IMR-90 (cell line): Measurements from ENCODE around the gene KCNK4. TPM values are rescaled to one million over a fixed set of nuclear protein-coding genes. Genes with fewer than 3 reads are reported as not detected.

Experiments used
- ATAC-seq: fragments of 200-7000 bp; cut with Tn5 transposase; 2 replicates; pipeline ENCODE4 v1.9.1; 2020; ENCODE audit warnings: low read depth, mild to moderate bottlenecking, moderate library complexity
- BruUV-seq: library from RNA; stranded (reverse); fragments of 400-500 nt; replicated peaks from 2 replicates; lab custom pipeline; 2021; lab: Mats Ljungman, UMichigan
- CTCF ChIA-PET: fragments of 300-600 bp; formaldehyde crosslinking; extraction: SDS; loops from one replicate; lab custom pipeline; 2021; ENCODE audit warnings: antibody characterized with exemption; lab: Yijun Ruan, JAX
- POLR2A ChIA-PET: fragments of 300-600 bp; sonication (Branson Sonifier 250); formaldehyde crosslinking; loops from one replicate; lab custom pipeline; 2022; ENCODE audit warnings: antibody characterized with exemption; ENCODE audit not compliant: unreplicated experiment; lab: Charles Lee
- DNase-seq: peaks from one replicate; pipeline ENCODE4 v3.0.0; 2013
- H2AFZ ChIP-seq: replicated peaks from 2 replicates; pipeline ENCODE3; 2013; ENCODE audit warnings: low read length, mild to moderate bottlenecking; ENCODE audit not compliant: poor library complexity
- H2AK5ac ChIP-seq: 2 replicates; pipeline ENCODE4 v1.6.1; 2013; ENCODE audit warnings: low read depth, low read length, inconsistent platforms
- H2AK9ac ChIP-seq: replicated peaks from 2 replicates; pipeline ENCODE3; 2013; ENCODE audit warnings: mild to moderate bottlenecking, low read depth, low read length, moderate library complexity; ENCODE audit not compliant: poor library complexity
- H2BK120ac ChIP-seq: 2 replicates; pipeline ENCODE4 v1.6.1; 2013; ENCODE audit warnings: low read depth, low read length, inconsistent platforms
- H2BK15ac ChIP-seq: 3 replicates; pipeline ENCODE4 v1.6.1; 2013; ENCODE audit warnings: low read depth, low read length, inconsistent platforms
- H2BK20ac ChIP-seq: 2 replicates; pipeline ENCODE4 v1.6.1; 2013; ENCODE audit warnings: low read depth, mild to moderate bottlenecking, inconsistent platforms, low read length, moderate library complexity
- H2BK5ac ChIP-seq: 2 replicates; pipeline ENCODE4 v1.6.1; 2013; ENCODE audit warnings: mild to moderate bottlenecking, low read depth, low read length, inconsistent platforms; ENCODE audit not compliant: poor library complexity, severe bottlenecking
- H3K14ac ChIP-seq: replicated peaks from 2 replicates; pipeline ENCODE4 v1.6.1; 2013; ENCODE audit warnings: low read depth, low read length, inconsistent platforms
- H3K18ac ChIP-seq: 2 replicates; pipeline ENCODE4 v1.6.1; 2013; ENCODE audit warnings: low read depth, low read length, control low read depth
- H3K23ac ChIP-seq: 2 replicates; pipeline ENCODE4 v1.6.1; 2013; ENCODE audit warnings: low read depth, low read length, inconsistent platforms
- H3K27ac ChIP-seq: 2 replicates; pipeline ENCODE4 v1.5.1; 2013; ENCODE audit warnings: mild to moderate bottlenecking, control low read depth, low read length; ENCODE audit not compliant: insufficient read depth
- H3K27me3 ChIP-seq: 2 replicates; pipeline ENCODE4 v1.6.1; 2013; ENCODE audit warnings: low read length; ENCODE audit not compliant: control insufficient read depth, insufficient read depth
- H3K36me3 ChIP-seq: 2 replicates; pipeline ENCODE4 v1.6.1; 2013; ENCODE audit warnings: low read length, mixed read lengths; ENCODE audit not compliant: control insufficient read depth, insufficient read depth
- H3K4ac ChIP-seq: 2 replicates; pipeline ENCODE4 v1.6.1; 2013; ENCODE audit warnings: low read depth, low read length, inconsistent platforms
- H3K4me1 ChIP-seq: 2 replicates; pipeline ENCODE4 v1.6.1; 2013; ENCODE audit warnings: low read length, mixed read lengths; ENCODE audit not compliant: control insufficient read depth, insufficient read depth
- H3K4me2 ChIP-seq: 2 replicates; pipeline ENCODE4 v1.6.1; 2013; ENCODE audit warnings: low read depth, mild to moderate bottlenecking, control low read depth, low read length, moderate library complexity
- H3K4me3 ChIP-seq: 2 replicates; pipeline ENCODE4 v1.5.1; 2013; ENCODE audit warnings: low read depth, mild to moderate bottlenecking, control low read depth, low read length, moderate library complexity; ENCODE audit not compliant: insufficient read depth
- H3K56ac ChIP-seq: 2 replicates; pipeline ENCODE4 v1.6.1; 2013; ENCODE audit warnings: low read length, inconsistent platforms; ENCODE audit not compliant: insufficient read depth; ENCODE audit errors: extremely low read depth
- H3K79me1 ChIP-seq, 2 experiments: 2 replicates each; pipeline ENCODE4 v1.6.1; 2013; ENCODE audit warnings: low read length in 2 of 2, inconsistent platforms in 1 of 2, low read depth in 1 of 2
- H3K9ac ChIP-seq: 2 replicates; pipeline ENCODE4 v1.6.1; 2013; ENCODE audit warnings: low read depth, low read length, control low read depth
- H3K9me1 ChIP-seq: 2 replicates; pipeline ENCODE4 v1.6.1; 2013; ENCODE audit warnings: low read length, inconsistent platforms; ENCODE audit not compliant: insufficient read depth
- H3K9me3 ChIP-seq: 2 replicates; pipeline ENCODE4 v1.6.1; 2013; ENCODE audit warnings: low read length; ENCODE audit not compliant: control insufficient read depth, insufficient read depth
- H4K20me1 ChIP-seq: 2 replicates; pipeline ENCODE4 v1.6.1; 2013; ENCODE audit warnings: low read length, inconsistent platforms; ENCODE audit not compliant: insufficient read depth
- H4K5ac ChIP-seq: 2 replicates; pipeline ENCODE4 v1.6.1; 2013; ENCODE audit warnings: mild to moderate bottlenecking, low read depth, low read length, control low read depth
- H4K8ac ChIP-seq, 2 experiments: 2 replicates each; pipeline ENCODE4 v1.6.1; 2013; ENCODE audit warnings: low read depth in 2 of 2, low read length in 2 of 2, control low read depth in 1 of 2, inconsistent platforms in 1 of 2
- H4K91ac ChIP-seq: 2 replicates; pipeline ENCODE4 v1.6.1; 2013; ENCODE audit warnings: low read depth, low read length, inconsistent platforms; ENCODE audit not compliant: insufficient read depth
- BHLHE40 ChIP-seq: fragments of 150-350 bp; IDR thresholded peaks from 2 replicates; pipeline ENCODE4 v1.6.1; 2016; ENCODE audit warnings: mild to moderate bottlenecking, low read depth, low read length
- FOS ChIP-seq: fragments of 150-350 bp; IDR thresholded peaks from 2 replicates; pipeline ENCODE4 v1.6.1; 2016; ENCODE audit warnings: low read depth, low read length
- MXI1 ChIP-seq: IDR thresholded peaks from 2 replicates; pipeline ENCODE4 v1.6.1; 2012; ENCODE audit warnings: low read depth, mild to moderate bottlenecking, low read length, moderate library complexity, borderline replicate concordance
- RAD21 ChIP-seq: IDR thresholded peaks from 2 replicates; pipeline ENCODE4 v1.6.1; 2012; ENCODE audit warnings: low read length, improper control_type of control experiment
- WGBS, 2 experiments: methylation state at CpG; one replicate each; pipeline versions ENCODE4 v1.1.5 to v1.1.7; 2013; ENCODE audit warnings: missing lambda C conversion rate in 2 of 2; ENCODE audit not compliant: insufficient read length in 1 of 2; ENCODE audit errors: extremely low coverage in 2 of 2; 5-methylcytosine and 5-hydroxymethylcytosine counted together
- dilution Hi-C: fragments of 300-500 bp; cut with HindIII; formaldehyde crosslinking; loops from one replicate; pipeline ENCODE4 v1.14.3; 2018; ENCODE audit warnings: low sequenced_read_pairs; ENCODE audit not compliant: unreplicated experiment
- in situ Hi-C: fragments of 300-500 bp; cut with MboI; formaldehyde crosslinking; loops from 3 replicates; pipeline ENCODE4 v1.14.3; 2019; ENCODE audit warnings: low sequenced_read_pairs, inconsistent platforms, mixed read lengths
- intact Hi-C: fragments of 100-400 bp; cut with micrococcal nuclease; formaldehyde crosslinking; loops from 2 replicates; pipeline ENCODE4 v1.10.0; 2022
- polyA plus RNA-seq, 3 experiments: library from polyadenylated mRNA; depleted of rRNA; stranded (reverse); fragments of >200 nt; gene quantifications; 2 replicates each; pipeline ENCODE4 v1.2.3, GENCODE V29; 2012; ENCODE audit warnings: low replicate concordance in 1 of 3
- total RNA-seq: library from RNA; depleted of rRNA; stranded (reverse); fragments of >200 nt; gene quantifications from 2 replicates; pipeline ENCODE4 v1.2.3, GENCODE V29; 2012
- TF ChIP-seq, protein P1 (sequence below): conservative IDR thresholded peaks from 2 replicates; pipeline ENCODE4 v1.5.1; 2012; ENCODE audit warnings: mild to moderate bottlenecking, low read depth, low read length, improper control_type of control experiment

The KCNK4 gene
- total and polyA plus RNA-seq, 2 of the 4 experiments (the other 2 are of a cell fraction) = not detected

- H3K79me1 ChIP-seq = peaks cover 11 to 38% of the 10 kb centered on the region in 2 experiments
- no peak overlapping the region for H3K56ac ChIP-seq
- no peak overlapping the region for H3K14ac ChIP-seq
- ChIA-PET POLR2A (no interaction called here), CTCF (no interaction called here)
- H3K9me1 ChIP-seq = peaks cover 5% of the 10 kb centered on the region
- peak overlapping the region; percentile 65 for H2AK9ac ChIP-seq
- H3K9ac ChIP-seq = no peak overlapping the region
- H3K4me1 ChIP-seq = peaks cover 5% of the 10 kb centered on the region
- in situ Hi-C loops = no loop called here
- no peak overlapping the region for H4K5ac ChIP-seq
- DNase-seq (no peak), ATAC-seq (no peak)
- no peaks in the 10 kb centered on the region for H3K9me3 ChIP-seq
- intact Hi-C loops = no loop called here
- no peak overlapping the region for H2BK5ac ChIP-seq
- no peak overlapping the region for H3K23ac ChIP-seq
- no peak overlapping the region for H3K4me2 ChIP-seq
- no peaks in the 10 kb centered on the region for H4K20me1 ChIP-seq
- TF ChIP-seq RAD21 = 0 out of 2 replicates have a peak, but pooled peaks have one; percentile 9
- no peak for TF ChIP-seq FOS
- no peak for TF ChIP-seq MXI1
- TF ChIP-seq, protein P1, sequence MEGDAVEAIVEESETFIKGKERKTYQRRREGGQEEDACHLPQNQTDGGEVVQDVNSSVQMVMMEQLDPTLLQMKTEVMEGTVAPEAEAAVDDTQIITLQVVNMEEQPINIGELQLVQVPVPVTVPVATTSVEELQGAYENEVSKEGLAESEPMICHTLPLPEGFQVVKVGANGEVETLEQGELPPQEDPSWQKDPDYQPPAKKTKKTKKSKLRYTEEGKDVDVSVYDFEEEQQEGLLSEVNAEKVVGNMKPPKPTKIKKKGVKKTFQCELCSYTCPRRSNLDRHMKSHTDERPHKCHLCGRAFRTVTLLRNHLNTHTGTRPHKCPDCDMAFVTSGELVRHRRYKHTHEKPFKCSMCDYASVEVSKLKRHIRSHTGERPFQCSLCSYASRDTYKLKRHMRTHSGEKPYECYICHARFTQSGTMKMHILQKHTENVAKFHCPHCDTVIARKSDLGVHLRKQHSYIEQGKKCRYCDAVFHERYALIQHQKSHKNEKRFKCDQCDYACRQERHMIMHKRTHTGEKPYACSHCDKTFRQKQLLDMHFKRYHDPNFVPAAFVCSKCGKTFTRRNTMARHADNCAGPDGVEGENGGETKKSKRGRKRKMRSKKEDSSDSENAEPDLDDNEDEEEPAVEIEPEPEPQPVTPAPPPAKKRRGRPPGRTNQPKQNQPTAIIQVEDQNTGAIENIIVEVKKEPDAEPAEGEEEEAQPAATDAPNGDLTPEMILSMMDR = peak; percentile 27; the same call in 1 of the 2 replicates
- no peak for TF ChIP-seq BHLHE40
- no peaks in the 10 kb centered on the region for H3K27me3 ChIP-seq
- H2BK120ac ChIP-seq = no peak overlapping the region
- 87% methylated on average over 10 of the region's 19 CpGs; no CpG with 5 or more reads in 1 of the 2 experiments for WGBS, 2 experiments
- no peak overlapping the region for H4K8ac ChIP-seq
- peaks cover 12% of the 10 kb centered on the region; the same call in 1 of the 2 replicates for H3K36me3 ChIP-seq
- no peak overlapping the region for H4K91ac ChIP-seq
- H3K18ac ChIP-seq = no peak overlapping the region
- no peak overlapping the region for H2AFZ ChIP-seq
- no peak overlapping the region for H2AK5ac ChIP-seq
- H3K27ac ChIP-seq = no peak overlapping the region
- no peak overlapping the region for H3K4ac ChIP-seq
- BruUV-seq = no TSS peak
- H3K4me3 ChIP-seq = no peak overlapping the region
- no peak overlapping the region for H2BK20ac ChIP-seq
- dilution Hi-C loops = no loop called here
- no peak overlapping the region for H2BK15ac ChIP-seq
Observed at GRCh38 chr11:64314146-64314804, 23.2 kb downstream of the KCNK4 start.
